Panc1 (cell line): ENCODE results near the gene SSTR1. TPM values are rescaled to one million over a fixed set of nuclear protein-coding genes. Genes with fewer than 3 reads are reported as not detected.

Source experiments
- ATAC-seq: fragments of 200-7000 bp; cut with Tn5 transposase; 2 replicates; pipeline ENCODE4 v1.9.1; 2020; ENCODE audit warnings: mild to moderate bottlenecking, moderate library complexity
- BruUV-seq: library from RNA; stranded (reverse); fragments of 400-500 nt; replicated peaks from 2 replicates; lab custom pipeline; 2021; lab: Mats Ljungman, UMichigan
- CTCF ChIA-PET: fragments of 300-600 bp; sonication (Branson Sonifier 250); formaldehyde crosslinking; loops from one replicate; lab custom pipeline; 2022; ENCODE audit warnings: antibody characterized with exemption; lab: Charles Lee
- POLR2A ChIA-PET: fragments of 300-600 bp; sonication (Branson Sonifier 250); formaldehyde crosslinking; loops from one replicate; lab custom pipeline; 2022; ENCODE audit warnings: antibody characterized with exemption; lab: Charles Lee
- DNase-seq: peaks from one replicate; pipeline ENCODE4 v3.0.0-alpha.2; 2010; ENCODE audit warnings: low read depth, low spot score
- H3K27ac ChIP-seq: 2 replicates; pipeline ENCODE4 v1.5.1; 2011; ENCODE audit warnings: mild to moderate bottlenecking, low read length, inconsistent platforms
- H3K27me3 ChIP-seq: fragments of 200-500 bp; sonication (Bioruptor generic); 2 replicates; pipeline ENCODE4 v1.6.0; 2014; ENCODE audit warnings: low read length, inconsistent platforms; ENCODE audit not compliant: control insufficient read depth, insufficient read depth
- H3K36me3 ChIP-seq: fragments of 200-500 bp; sonication (Bioruptor generic); 2 replicates; pipeline ENCODE4 v1.5.1; 2014; ENCODE audit warnings: inconsistent platforms, mild to moderate bottlenecking, low read length, moderate library complexity; ENCODE audit not compliant: control insufficient read depth, insufficient read depth
- H3K4me1 ChIP-seq: 2 replicates; pipeline ENCODE4 v1.5.1; 2011; ENCODE audit warnings: inconsistent platforms, mild to moderate bottlenecking, low read length, moderate library complexity; ENCODE audit not compliant: control insufficient read depth, insufficient read depth
- H3K4me3 ChIP-seq, 2 experiments: 2 replicates each; pipeline ENCODE4 v1.5.1; 2011 to 2012; ENCODE audit warnings: low read depth in 2 of 2, low read length in 2 of 2, mild to moderate bottlenecking in 2 of 2, inconsistent platforms in 1 of 2, moderate library complexity in 1 of 2
- H3K9me3 ChIP-seq: fragments of 200-500 bp; sonication (Bioruptor generic); 2 replicates; pipeline ENCODE4 v1.5.1; 2014; ENCODE audit warnings: low read depth, mild to moderate bottlenecking, inconsistent platforms, low read length, moderate library complexity; ENCODE audit not compliant: control insufficient read depth, insufficient read depth
- POLR2AphosphoS5 ChIP-seq: IDR thresholded peaks from 2 replicates; pipeline ENCODE4 v1.6.1; 2012; ENCODE audit warnings: mild to moderate bottlenecking, low read depth, low read length, moderate library complexity
- REST ChIP-seq, 2 experiments: IDR thresholded peaks; 2 replicates each; pipeline ENCODE4 v1.6.1; 2011 to 2012; ENCODE audit warnings: low read depth in 2 of 2, control low read depth in 1 of 2, low read length in 1 of 2, mild to moderate bottlenecking in 1 of 2, moderate library complexity in 1 of 2; ENCODE audit not compliant: insufficient read depth in 1 of 2
- SIN3A ChIP-seq: IDR thresholded peaks from 2 replicates; pipeline ENCODE4 v1.6.1; 2012; ENCODE audit warnings: low read depth, mild to moderate bottlenecking, low read length, moderate library complexity, borderline replicate concordance; ENCODE audit not compliant: insufficient read depth
- TCF7L2 ChIP-seq: IDR thresholded peaks from 2 replicates; pipeline ENCODE4 v1.6.1; 2011; ENCODE audit warnings: mild to moderate bottlenecking, low read depth, low read length, inconsistent platforms
- in situ Hi-C: cut with HindIII; loops from 2 replicates; pipeline ENCODE4 v1.10.0; 2016; ENCODE audit warnings: low sequenced_read_pairs, low pct_unique_long_range_greater_than_20kb
- intact Hi-C: fragments of 100-400 bp; cut with micrococcal nuclease; formaldehyde crosslinking; loops from one replicate; pipeline ENCODE4 v1.10.0; 2022; ENCODE audit not compliant: unreplicated experiment
- total RNA-seq: library from RNA; stranded (reverse); gene quantifications from one replicate; pipeline ENCODE4 v1.2.1, GENCODE V29; 2021; ENCODE audit not compliant: unreplicated experiment
- TF ChIP-seq, protein P1 (sequence below): fragments of 450-650 bp; IDR thresholded peaks from 2 replicates; pipeline ENCODE4 v1.5.1; 2017; ENCODE audit warnings: mild to moderate bottlenecking

Gene SSTR1
- total RNA-seq, 1 experiment from 2014 or later, result not detected

DNA sequence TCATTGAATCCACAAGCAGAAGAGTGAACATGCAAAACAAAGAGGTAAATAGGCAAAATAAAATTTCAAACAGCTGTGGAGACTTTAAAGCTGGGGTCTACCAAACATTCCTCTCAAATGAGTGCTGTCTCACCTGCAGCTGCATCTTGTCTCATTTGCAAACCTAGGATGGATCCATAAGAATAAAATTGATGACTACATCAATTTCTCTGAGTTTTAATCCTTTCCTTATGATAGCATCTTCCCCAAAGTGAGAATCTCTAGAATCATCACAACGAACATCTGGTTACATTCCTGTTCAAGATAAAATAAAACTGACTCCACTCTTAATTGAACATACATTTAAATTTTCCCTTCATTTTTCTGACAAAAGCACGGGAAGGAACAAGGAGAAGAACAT is 18.2 kb downstream of the SSTR1 start:
- in situ Hi-C loops, result no loop called here
- intact Hi-C loops, result no loop called here
- H3K36me3 ChIP-seq, result no peaks in the 10 kb centered on the region
- no peak for TF ChIP-seq TCF7L2
- no peaks in the 10 kb centered on the region for H3K9me3 ChIP-seq
- no TSS peak for BruUV-seq
- H3K4me3 ChIP-seq, result no peak overlapping the region
- H3K27ac ChIP-seq, result no peak overlapping the region
- H3K4me1 ChIP-seq, result no peaks in the 10 kb centered on the region
- no peaks in the 10 kb centered on the region for H3K27me3 ChIP-seq
- DNase-seq, result no peak
- ChIA-PET CTCF (no interaction called here), POLR2A (no interaction called here)
- no peak for ATAC-seq

DNA sequence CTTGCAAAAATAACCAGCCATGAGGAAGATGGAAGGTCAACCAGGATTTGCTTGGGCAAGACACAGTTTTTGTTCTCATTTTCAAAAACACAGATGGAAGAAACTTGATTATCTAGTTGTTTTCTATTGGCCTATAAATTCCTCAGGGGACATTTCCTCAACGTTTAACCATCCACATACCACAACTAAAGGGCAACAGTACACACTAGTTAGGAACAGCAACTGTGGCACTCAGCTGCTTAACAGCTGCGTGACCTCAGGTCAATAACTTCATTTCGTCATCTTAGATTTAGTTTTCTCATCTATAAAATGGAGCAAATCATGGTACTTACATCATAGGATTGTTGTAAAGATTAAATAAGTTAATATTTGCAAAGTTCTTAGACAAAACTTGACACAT is 18.7 kb downstream of the SSTR1 start:
- CTCF ChIA-PET, result no interaction called here
- DNase-seq (no peak), ATAC-seq (no peak)
- intact Hi-C loops (no loop called here), in situ Hi-C loops (no loop called here)
- Histone ChIP-seq H3K27me3 (no peaks in the 10 kb centered on the region), H3K36me3 (no peaks in the 10 kb centered on the region), H3K4me3 (no peak overlapping the region), H3K9me3 (no peaks in the 10 kb centered on the region), H3K27ac (no peak overlapping the region), H3K4me1 (no peaks in the 10 kb centered on the region)
- POLR2A ChIA-PET, result no interaction called here
- TF ChIP-seq, protein P1, sequence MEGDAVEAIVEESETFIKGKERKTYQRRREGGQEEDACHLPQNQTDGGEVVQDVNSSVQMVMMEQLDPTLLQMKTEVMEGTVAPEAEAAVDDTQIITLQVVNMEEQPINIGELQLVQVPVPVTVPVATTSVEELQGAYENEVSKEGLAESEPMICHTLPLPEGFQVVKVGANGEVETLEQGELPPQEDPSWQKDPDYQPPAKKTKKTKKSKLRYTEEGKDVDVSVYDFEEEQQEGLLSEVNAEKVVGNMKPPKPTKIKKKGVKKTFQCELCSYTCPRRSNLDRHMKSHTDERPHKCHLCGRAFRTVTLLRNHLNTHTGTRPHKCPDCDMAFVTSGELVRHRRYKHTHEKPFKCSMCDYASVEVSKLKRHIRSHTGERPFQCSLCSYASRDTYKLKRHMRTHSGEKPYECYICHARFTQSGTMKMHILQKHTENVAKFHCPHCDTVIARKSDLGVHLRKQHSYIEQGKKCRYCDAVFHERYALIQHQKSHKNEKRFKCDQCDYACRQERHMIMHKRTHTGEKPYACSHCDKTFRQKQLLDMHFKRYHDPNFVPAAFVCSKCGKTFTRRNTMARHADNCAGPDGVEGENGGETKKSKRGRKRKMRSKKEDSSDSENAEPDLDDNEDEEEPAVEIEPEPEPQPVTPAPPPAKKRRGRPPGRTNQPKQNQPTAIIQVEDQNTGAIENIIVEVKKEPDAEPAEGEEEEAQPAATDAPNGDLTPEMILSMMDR, result no peak
- TF ChIP-seq TCF7L2 (no peak), SIN3A (no peak), POLR2AphosphoS5 (no peak), REST (IDR thresholded peaks at IDR 0.05; ENCODE audit: insufficient read depth in 1 of 2, low read depth in 2 of 2, low read length in 1 of 2) (no peak)
- BruUV-seq, result no TSS peak

DNA sequence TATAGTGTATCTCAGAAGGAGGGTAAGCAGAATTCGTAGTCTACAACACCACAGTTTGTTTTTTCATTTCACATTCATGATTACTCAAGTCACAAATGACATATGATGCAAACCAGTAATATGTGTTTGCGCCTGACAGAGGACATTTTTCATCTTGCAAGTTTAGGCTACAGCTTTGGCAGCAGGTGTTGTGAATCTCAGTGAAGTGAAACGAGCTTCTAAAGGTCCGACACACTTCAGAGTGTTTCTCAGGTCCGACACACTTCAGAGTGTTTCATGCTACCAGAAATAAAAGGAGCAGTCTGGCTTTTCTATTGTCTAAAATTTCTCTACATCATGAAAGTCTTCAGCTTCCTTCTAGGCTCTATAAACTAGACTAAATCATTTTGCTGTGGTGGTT is 25.5 kb downstream of the SSTR1 start:
- DNase-seq (no peak), ATAC-seq (no peak)
- Histone ChIP-seq H3K27ac (no peak overlapping the region), H3K4me3 (no peak overlapping the region), H3K4me1 (no peaks in the 10 kb centered on the region), H3K36me3 (no peaks in the 10 kb centered on the region), H3K9me3 (no peaks in the 10 kb centered on the region), H3K27me3 (no peaks in the 10 kb centered on the region)
- ChIA-PET CTCF (no interaction called here), POLR2A (no interaction called here)
- no TSS peak for BruUV-seq
- in situ Hi-C loops (no loop called here), intact Hi-C loops (no loop called here)
- TF ChIP-seq SIN3A (no peak), REST (IDR thresholded peaks at IDR 0.05; ENCODE audit: insufficient read depth in 1 of 2, low read depth in 2 of 2, low read length in 1 of 2) (no peak), POLR2AphosphoS5 (no peak), TCF7L2 (no peak)
- TF ChIP-seq, protein P1, result no peak
